Gastrocnemius medialis (tissue), 4 donors: ENCODE data around the gene ART5. TPM values are rescaled to one million over a fixed set of nuclear protein-coding genes. Genes with fewer than 3 reads are reported as not detected.

ENCODE experiments used
- ATAC-seq, 2 donors: fragments of 150-250 bp; one replicate each; pipeline ENCODE4 v1.9.1; 2016
- DNase-seq, 2 donors: peaks; one replicate each; pipeline ENCODE4 v3.0.0-alpha.2; 2019
- H3K27ac ChIP-seq, 4 donors: fragments of 200-600 bp; sonication (generic); 1 replicate in 1 of 4; 2 replicates in 3 of 4; pipeline ENCODE4 v1.5.1; 2016 to 2018; ENCODE audit warnings: mild to moderate bottlenecking in 2 of 4, moderate library complexity in 1 of 4
- H3K27me3 ChIP-seq, 3 donors: fragments of 200-600 bp; sonication (generic) in 2 of 3; 1 replicate in 1 of 3; 2 replicates in 2 of 3; pipeline versions ENCODE4 v1.5.1 to v1.6.0; 2016 to 2019; ENCODE audit warnings: mild to moderate bottlenecking in 1 of 3, moderate library complexity in 1 of 3
- H3K36me3 ChIP-seq, 2 donors: fragments of 200-600 bp; sonication (generic) in 1 of 2; one replicate each; pipeline ENCODE4 v1.5.1; 2017 to 2018
- H3K4me1 ChIP-seq, 2 donors: fragments of 200-600 bp; sonication (generic) in 1 of 2; one replicate each; pipeline ENCODE4 v1.5.1; 2016 to 2017; ENCODE audit warnings: mild to moderate bottlenecking in 2 of 2
- H3K4me3 ChIP-seq, 4 donors: fragments of 200-600 bp; sonication (generic) in 3 of 4; 1 replicate in 1 of 4; 2 replicates in 3 of 4; pipeline ENCODE4 v1.5.1; 2016 to 2019; ENCODE audit warnings: mild to moderate bottlenecking in 2 of 4
- H3K9me3 ChIP-seq, 3 donors: fragments of 200-600 bp; sonication (generic) in 2 of 3; 1 replicate in 1 of 3; 2 replicates in 2 of 3; pipeline ENCODE4 v1.5.1; 2016 to 2019
- CTCF ChIP-seq, 5 experiments: fragments of 450-650 bp in 3 of 5; fragments of 200-600 bp in 2 of 5; sonication (generic) in 2 of 5; IDR thresholded peaks in 4 of 5; conservative IDR thresholded peaks in 1 of 5; 1 replicate in 4 of 5; 2 replicates in 1 of 5; pipeline ENCODE4 v1.5.1; 2016 to 2019; ENCODE audit warnings: antibody characterized with exemption in 5 of 5, mild to moderate bottlenecking in 3 of 5, moderate library complexity in 3 of 5
- POLR2A ChIP-seq, 2 donors: fragments of 450-650 bp; IDR thresholded peaks; one replicate each; pipeline ENCODE4 v1.6.1; 2017; ENCODE audit warnings: antibody characterized with exemption in 2 of 2, mild to moderate bottlenecking in 2 of 2, moderate library complexity in 2 of 2
- in situ Hi-C, 4 donors: fragments of 200-750 bp; cut with MboI; loops; one replicate each; pipeline versions ENCODE4 v1.15.0 to v1.8.0; 2017; ENCODE audit warnings: low sequenced_read_pairs in 4 of 4
- intact Hi-C: fragments of 100-400 bp; cut with DNase I; formaldehyde crosslinking; loops from one replicate; pipeline ENCODE4 v1.15.1; 2023; ENCODE audit warnings: low total_unique reads
- total RNA-seq, 4 donors: library from RNA; depleted of rRNA; stranded (reverse); fragments of >200 nt; gene quantifications; one replicate each; pipeline versions ENCODE4 v1.1.0 to v1.2.3, GENCODE V29; 2016

ART5 gene
- total RNA-seq, 4 donors from 2014 or later: 1.1 to 8.5 (median 2.2) TPM

GRCh38 chr11:3626250-3626960, 15.4 kb downstream of the ART5 start:
- in situ Hi-C loops: no loop called here
- intact Hi-C loops: no loop called here
- DNase-seq: peak in 1 of 2 donors; percentile 51
- Histone ChIP-seq H3K4me3 (no peak overlapping the region), H3K4me1 (no peaks in the 10 kb centered on the region), H3K9me3 (no peaks in the 10 kb centered on the region), H3K27ac (no peak overlapping the region), H3K27me3 (no peaks in the 10 kb centered on the region), H3K36me3 (no peaks in the 10 kb centered on the region)
- no peak for TF ChIP-seq CTCF (IDR thresholded peaks at IDR 0.05 in 4 of 5, conservative IDR thresholded peaks at IDR 0.05 in 1 of 5)
- TF ChIP-seq POLR2A (IDR thresholded peaks at IDR 0.05): no peak
- ATAC-seq: no peak

DNA sequence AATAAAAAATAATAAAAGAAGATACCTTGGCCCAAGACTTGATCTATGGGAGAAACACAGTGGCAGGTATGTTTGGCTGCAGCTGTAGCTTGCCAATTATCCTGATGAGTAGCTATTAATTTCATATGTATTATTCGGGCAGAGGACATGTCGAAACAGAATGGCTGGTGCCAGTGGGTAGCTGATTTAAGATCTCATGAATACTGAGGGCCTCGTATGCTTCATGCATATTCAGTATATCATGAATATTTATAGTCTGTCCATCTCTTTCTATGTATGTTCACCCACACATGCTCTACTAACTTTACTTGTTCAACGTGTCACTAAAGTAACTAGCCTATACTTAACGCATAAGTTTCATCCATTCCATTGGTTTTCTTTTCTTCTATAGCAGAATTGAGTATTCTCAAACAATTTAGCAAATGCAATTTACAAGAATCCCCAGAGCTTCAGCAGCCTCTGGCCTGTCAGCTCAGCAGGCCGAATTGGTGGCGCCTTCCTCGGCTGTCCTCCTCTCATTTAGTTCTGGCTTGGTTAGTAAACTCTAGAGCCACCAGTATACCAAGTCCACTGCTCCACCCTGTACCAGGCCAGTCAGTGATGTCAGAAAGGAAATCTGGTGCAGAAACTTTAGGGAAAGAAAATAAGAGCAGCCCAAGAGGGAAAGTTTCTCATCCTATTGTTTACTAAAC, 17.9 kb downstream of the ART5 start:
- Histone ChIP-seq H3K27me3 (no peaks in the 10 kb centered on the region), H3K9me3 (no peaks in the 10 kb centered on the region), H3K27ac (no peak overlapping the region), H3K4me3 (no peak overlapping the region), H3K4me1 (no peaks in the 10 kb centered on the region), H3K36me3 (no peaks in the 10 kb centered on the region)
- in situ Hi-C loops (no loop called here), intact Hi-C loops (no loop called here)
- ATAC-seq: no peak
- no peak for TF ChIP-seq CTCF (IDR thresholded peaks at IDR 0.05 in 4 of 5, conservative IDR thresholded peaks at IDR 0.05 in 1 of 5)
- TF ChIP-seq POLR2A (IDR thresholded peaks at IDR 0.05): no peak
- no peak for DNase-seq

- ATAC-seq (no peak), DNase-seq (no peak)
- intact Hi-C loops (no loop called here), in situ Hi-C loops (no loop called here)
- Histone ChIP-seq H3K27ac (no peak overlapping the region), H3K4me3 (no peak overlapping the region), H3K9me3 (no peaks in the 10 kb centered on the region), H3K36me3 (no peaks in the 10 kb centered on the region), H3K27me3 (no peaks in the 10 kb centered on the region), H3K4me1 (no peaks in the 10 kb centered on the region)
- no peak for TF ChIP-seq CTCF (IDR thresholded peaks at IDR 0.05 in 4 of 5, conservative IDR thresholded peaks at IDR 0.05 in 1 of 5)
- no peak for TF ChIP-seq POLR2A (IDR thresholded peaks at IDR 0.05)
Measured at GRCh38 chr11:3623121-3623520, 18.7 kb downstream of the ART5 start.

DNA sequence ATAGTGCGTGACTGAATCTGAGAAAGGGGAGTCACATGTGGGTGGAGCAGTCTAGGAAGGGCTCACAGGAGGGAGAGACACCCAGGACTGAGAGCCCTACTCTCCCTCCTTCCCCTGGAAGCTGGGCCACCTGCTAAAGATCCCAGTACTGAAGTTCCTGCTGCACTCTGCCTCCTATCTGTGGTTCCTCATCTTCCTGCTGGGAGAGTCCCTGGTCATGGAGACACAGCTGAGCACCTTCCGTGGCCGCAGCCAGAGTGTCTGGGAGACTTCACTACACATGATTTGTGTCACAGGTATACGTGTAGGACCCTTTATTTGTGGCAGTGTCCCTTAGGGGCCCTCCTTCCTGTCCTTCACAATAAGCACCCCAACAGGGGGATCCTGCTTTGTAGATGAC, 19.3 kb downstream of the ART5 start:
- in situ Hi-C loops (no loop called here), intact Hi-C loops (no loop called here)
- no peaks in the 10 kb centered on the region for H3K36me3 ChIP-seq
- TF ChIP-seq POLR2A (IDR thresholded peaks at IDR 0.05): no peak
- TF ChIP-seq CTCF (IDR thresholded peaks at IDR 0.05 in 4 of 5, conservative IDR thresholded peaks at IDR 0.05 in 1 of 5): no peak
- ATAC-seq (no peak), DNase-seq (no peak)
- no peak overlapping the region for H3K4me3 ChIP-seq
- H3K27me3 ChIP-seq: no peaks in the 10 kb centered on the region
- no peak overlapping the region for H3K27ac ChIP-seq
- no peaks in the 10 kb centered on the region for H3K4me1 ChIP-seq
- H3K9me3 ChIP-seq: no peaks in the 10 kb centered on the region
